Natural killer cell (primary cell): ENCODE data around the gene CDK11A. TPM values are rescaled to one million over a fixed set of nuclear protein-coding genes. Genes with fewer than 3 reads are reported as not detected.

Source experiments
- ATAC-seq, 3 donors: fragments of 150-1000 bp in 2 of 3; fragments of 200-7000 bp in 1 of 3; cut with Tn5 transposase; 1 replicate in 1 of 3; 2 replicates in 2 of 3; pipeline ENCODE4 v1.10.0; 2021; ENCODE audit warnings: mild to moderate bottlenecking in 2 of 3, moderate library complexity in 2 of 3
- DNase-seq, 2 donors: peaks; one replicate each; pipeline versions ENCODE4 v3.0.0 to v3.0.0-alpha.2; 2013 to 2021; ENCODE audit warnings: mixed read lengths in 1 of 2
- H3K27ac ChIP-seq: one replicate; pipeline ENCODE4 v1.5.1; 2013; ENCODE audit warnings: mild to moderate bottlenecking, low read length
- H3K27me3 ChIP-seq: one replicate; pipeline ENCODE4 v1.6.1; 2013; ENCODE audit warnings: low read length; ENCODE audit not compliant: control insufficient read depth, insufficient read depth
- H3K36me3 ChIP-seq: one replicate; pipeline ENCODE4 v1.6.1; 2013; ENCODE audit warnings: low read length; ENCODE audit not compliant: control insufficient read depth, insufficient read depth
- H3K4me1 ChIP-seq: one replicate; pipeline ENCODE4 v1.6.1; 2013; ENCODE audit warnings: low read length; ENCODE audit not compliant: control insufficient read depth, insufficient read depth
- H3K4me3 ChIP-seq: one replicate; pipeline ENCODE4 v1.5.1; 2013; ENCODE audit warnings: low read length
- H3K9me3 ChIP-seq: one replicate; pipeline ENCODE4 v1.6.1; 2013; ENCODE audit warnings: low read length; ENCODE audit not compliant: control insufficient read depth, insufficient read depth
- H3K27ac Mint-ChIP-seq, 2 donors: one replicate each; pipeline ENCODE4 v1.8.0; 2022; ENCODE audit warnings: mild to moderate bottlenecking in 2 of 2, mixed read lengths in 2 of 2, moderate library complexity in 1 of 2
- H3K27me3 Mint-ChIP-seq, 2 donors: one replicate each; pipeline ENCODE4 v1.8.0; 2022; ENCODE audit warnings: low read depth in 2 of 2, mixed read lengths in 2 of 2
- H3K36me3 Mint-ChIP-seq: one replicate; pipeline ENCODE4 v1.8.0; 2022; ENCODE audit warnings: mixed read lengths
- H3K4me1 Mint-ChIP-seq, 2 donors: one replicate each; pipeline ENCODE4 v1.8.0; 2022; ENCODE audit warnings: mixed read lengths in 2 of 2
- H3K4me3 Mint-ChIP-seq: one replicate; pipeline ENCODE4 v1.8.0; 2022; ENCODE audit warnings: mild to moderate bottlenecking, moderate library complexity, mixed read lengths
- H3K9me3 Mint-ChIP-seq, 2 donors: one replicate each; pipeline ENCODE4 v1.8.0; 2022; ENCODE audit warnings: mixed read lengths in 2 of 2
- CTCF ChIP-seq: fragments of 200-600 bp; IDR thresholded peaks from one replicate; pipeline ENCODE4 v1.8.0; 2022; ENCODE audit warnings: antibody characterized with exemption
- WGBS: methylation state at CpG from one replicate; pipeline ENCODE4 v1.1.7; 2013; ENCODE audit warnings: missing lambda C conversion rate; ENCODE audit not compliant: insufficient coverage; 5-methylcytosine and 5-hydroxymethylcytosine counted together
- intact Hi-C: fragments of 100-400 bp; cut with micrococcal nuclease; formaldehyde crosslinking; loops from one replicate; pipeline ENCODE4 v1.14.2; 2022
- total RNA-seq, 4 donors: library from RNA; stranded (reverse); fragments of 120-200 nt in 1 of 4; gene quantifications; one replicate each; pipeline versions ENCODE4 v1.2.3 to v1.2.4, GENCODE V29; 2013 to 2022

CDK11A gene
- total RNA-seq, 3 donors from 2014 or later (not counting 1 experiment from before 2014, with no cell fraction given) = 191 to 242 (median 216) TPM

GRCh38 chr1:1768249-1768992, 44.3 kb upstream of the CDK11A start:
- Mint-ChIP-seq H3K4me1 (peaks cover 9 to 18% of the 10 kb centered on the region in 2 donors), H3K27me3 (no peaks in the 10 kb centered on the region), H3K36me3 (peaks cover 6% of the 10 kb centered on the region), H3K4me3 (no peak overlapping the region), H3K9me3 (no peaks in the 10 kb centered on the region), H3K27ac (no peak overlapping the region)
- Histone ChIP-seq H3K27ac (no peak overlapping the region), H3K36me3 (peaks cover 27% of the 10 kb centered on the region), H3K9me3 (no peaks in the 10 kb centered on the region), H3K27me3 (no peaks in the 10 kb centered on the region), H3K4me1 (no peaks in the 10 kb centered on the region), H3K4me3 (no peak overlapping the region)
- TF ChIP-seq CTCF = no peak
- DNase-seq (no peak), ATAC-seq (no peak)
- 95% methylated on average over 7 of the region's 7 CpGs for WGBS
- intact Hi-C loops = no loop called here

GRCh38 chr1:1764876-1765470, 40.8 kb upstream of the CDK11A start:
- H3K36me3 ChIP-seq = peaks cover 40% of the 10 kb centered on the region
- no peaks in the 10 kb centered on the region for H3K4me1 ChIP-seq
- no peaks in the 10 kb centered on the region for H3K27me3 Mint-ChIP-seq
- H3K9me3 Mint-ChIP-seq = no peaks in the 10 kb centered on the region
- intact Hi-C loops = no loop called here
- H3K4me3 Mint-ChIP-seq = no peak overlapping the region
- H3K4me1 Mint-ChIP-seq = peaks cover 9 to 12% of the 10 kb centered on the region in 2 donors
- H3K9me3 ChIP-seq = no peaks in the 10 kb centered on the region
- H3K27me3 ChIP-seq = no peaks in the 10 kb centered on the region
- no peak overlapping the region for H3K27ac Mint-ChIP-seq
- TF ChIP-seq CTCF = no peak
- no peak for DNase-seq
- H3K4me3 ChIP-seq = no peak overlapping the region
- H3K36me3 Mint-ChIP-seq = no peaks in the 10 kb centered on the region
- WGBS = 91% methylated on average over 22 of the region's 23 CpGs
- no peak overlapping the region for H3K27ac ChIP-seq
- ATAC-seq = no peak

- Histone ChIP-seq H3K9me3 (no peaks in the 10 kb centered on the region), H3K36me3 (peaks cover 44% of the 10 kb centered on the region), H3K27me3 (no peaks in the 10 kb centered on the region), H3K27ac (no peak overlapping the region), H3K4me3 (no peak overlapping the region), H3K4me1 (peaks cover 10% of the 10 kb centered on the region)
- peak overlapping the region in 1 of 2 donors; percentile 35 for H3K27ac Mint-ChIP-seq
- DNase-seq (peak in 1 of 2 donors; percentile 34), ATAC-seq (peak; percentile 44 to 75 (median 55))
- intact Hi-C loops = no loop called here
- TF ChIP-seq CTCF = no peak
- no peak overlapping the region for H3K4me3 Mint-ChIP-seq
- 91% methylated on average over 28 of the region's 32 CpGs for WGBS
- peaks cover 18% of the 10 kb centered on the region in 2 donors for H3K4me1 Mint-ChIP-seq
- H3K27me3 Mint-ChIP-seq = no peaks in the 10 kb centered on the region
- no peaks in the 10 kb centered on the region for H3K9me3 Mint-ChIP-seq
- H3K36me3 Mint-ChIP-seq = no peaks in the 10 kb centered on the region
Observed at GRCh38 chr1:1763657-1764621, 39.8 kb upstream of the CDK11A start.
